Mesenchymal stem cell (in vitro differentiated cells and primary cell): ENCODE data around the gene RELT.

Source experiments
- DNase-seq: peaks from one replicate; pipeline ENCODE4 v3.0.0-alpha.2; 2013
- H2AFZ ChIP-seq: one replicate; pipeline ENCODE4 v1.6.1; 2013; ENCODE audit warnings: low read depth, mild to moderate bottlenecking, control low read depth, inconsistent platforms, low read length, moderate library complexity
- H2AK5ac ChIP-seq: 2 replicates; pipeline ENCODE4 v1.6.1; 2013; ENCODE audit warnings: low read length, moderate library complexity, mild to moderate bottlenecking, inconsistent platforms; ENCODE audit not compliant: severe bottlenecking
- H2BK120ac ChIP-seq: one replicate; pipeline ENCODE4 v1.6.1; 2013; ENCODE audit warnings: low read depth, mild to moderate bottlenecking, inconsistent platforms, low read length, moderate library complexity
- H2BK12ac ChIP-seq, 2 experiments: one replicate each; pipeline ENCODE4 v1.6.1; 2013; ENCODE audit warnings: inconsistent platforms in 2 of 2, low read length in 2 of 2, mild to moderate bottlenecking in 2 of 2, moderate library complexity in 2 of 2, control low read depth in 1 of 2
- H2BK15ac ChIP-seq: one replicate; pipeline ENCODE4 v1.6.1; 2013; ENCODE audit warnings: mild to moderate bottlenecking, low read depth, inconsistent platforms; ENCODE audit not compliant: poor library complexity, severe bottlenecking
- H2BK5ac ChIP-seq: 2 replicates; pipeline ENCODE4 v1.6.1; 2013; ENCODE audit warnings: low read depth, mild to moderate bottlenecking, low read length, control low read depth, inconsistent platforms; ENCODE audit not compliant: poor library complexity, severe bottlenecking
- H3K14ac ChIP-seq, 2 experiments: one replicate each; pipeline ENCODE4 v1.6.1; 2013; ENCODE audit warnings: inconsistent platforms in 2 of 2, low read length in 2 of 2, control low read depth in 1 of 2, mild to moderate bottlenecking in 1 of 2, moderate library complexity in 1 of 2
- H3K18ac ChIP-seq, 2 experiments: one replicate each; pipeline ENCODE4 v1.6.1; 2013; ENCODE audit warnings: inconsistent platforms in 2 of 2, low read length in 2 of 2, control low read depth in 1 of 2, low read depth in 1 of 2, mild to moderate bottlenecking in 1 of 2
- H3K23ac ChIP-seq, 2 experiments: one replicate each; pipeline ENCODE4 v1.6.1; 2013; ENCODE audit warnings: inconsistent platforms in 2 of 2, low read length in 2 of 2, mild to moderate bottlenecking in 2 of 2, moderate library complexity in 2 of 2, control low read depth in 1 of 2
- H3K27ac ChIP-seq: 2 replicates; pipeline ENCODE4 v1.5.1; 2013; ENCODE audit warnings: mild to moderate bottlenecking, moderate library complexity, low read length, control low read depth, inconsistent platforms; ENCODE audit not compliant: poor library complexity, severe bottlenecking
- H3K27me3 ChIP-seq, 2 experiments: 2 replicates each; pipeline versions ENCODE4 v1.6.1 to v1.7.0; 2013; ENCODE audit warnings: low read length in 2 of 2, mild to moderate bottlenecking in 2 of 2, moderate library complexity in 2 of 2, control low read depth in 1 of 2, inconsistent platforms in 1 of 2; ENCODE audit not compliant: control insufficient read depth in 1 of 2, insufficient read depth in 1 of 2
- H3K36me3 ChIP-seq, 2 experiments: 2 replicates each; pipeline versions ENCODE4 v1.6.1 to v1.7.0; 2013; ENCODE audit warnings: low read length in 2 of 2, control low read depth in 1 of 2, inconsistent platforms in 1 of 2, low read depth in 1 of 2, mild to moderate bottlenecking in 1 of 2; ENCODE audit not compliant: insufficient read depth in 2 of 2, control insufficient read depth in 1 of 2
- H3K4ac ChIP-seq, 2 experiments: one replicate each; pipeline ENCODE4 v1.6.1; 2013; ENCODE audit warnings: inconsistent platforms in 2 of 2, low read length in 2 of 2, mild to moderate bottlenecking in 2 of 2, moderate library complexity in 2 of 2, control low read depth in 1 of 2, low read depth in 1 of 2
- H3K4me1 ChIP-seq: 2 replicates; pipeline ENCODE4 v1.6.1; 2013; ENCODE audit warnings: low read depth, low read length, control low read depth; ENCODE audit not compliant: control insufficient read depth, insufficient read depth
- H3K4me2 ChIP-seq: 2 replicates; pipeline ENCODE4 v1.6.1; 2013; ENCODE audit warnings: low read length, mild to moderate bottlenecking, inconsistent platforms; ENCODE audit not compliant: poor library complexity, severe bottlenecking
- H3K4me3 ChIP-seq, 2 experiments: 2 replicates each; pipeline versions ENCODE4 v1.5.1 to v1.7.0; 2013; ENCODE audit warnings: low read length in 2 of 2, mild to moderate bottlenecking in 2 of 2, control low read depth in 1 of 2, low read depth in 1 of 2; ENCODE audit not compliant: insufficient read depth in 1 of 2
- H3K79me1 ChIP-seq: replicated peaks from 2 replicates; pipeline ENCODE4 v1.6.1; 2013; ENCODE audit warnings: mild to moderate bottlenecking, control low read depth, low read length, inconsistent platforms; ENCODE audit not compliant: poor library complexity, severe bottlenecking
- H3K9ac ChIP-seq: 2 replicates; pipeline ENCODE4 v1.7.0; 2013; ENCODE audit warnings: mild to moderate bottlenecking, low read length, moderate library complexity
- H3K9me3 ChIP-seq: 2 replicates; pipeline ENCODE4 v1.7.0; 2013; ENCODE audit warnings: mild to moderate bottlenecking, low read length; ENCODE audit not compliant: control insufficient read depth
- H4K8ac ChIP-seq: one replicate; pipeline ENCODE4 v1.6.1; 2013; ENCODE audit warnings: inconsistent platforms, mild to moderate bottlenecking, low read length, moderate library complexity
- H4K91ac ChIP-seq: one replicate; pipeline ENCODE4 v1.6.1; 2013; ENCODE audit warnings: mild to moderate bottlenecking, low read length, inconsistent platforms
- whole genome bisulfite sequencing: methylation state at CpG from one replicate; pipeline ENCODE4 v1.1.7; 2013; ENCODE audit warnings: mixed read lengths; 5-methylcytosine and 5-hydroxymethylcytosine counted together

The RELT gene

GRCh38 chr11:73386016-73386415, 9.8 kb downstream of the RELT start:
- Histone ChIP-seq H3K18ac (peak overlapping the region; percentile 57 to 64), H3K23ac (peak overlapping the region in 1 of 2 experiments; percentile 70), H3K4me1 (peaks cover 67% of the 10 kb centered on the region), H3K4me3 (no peak overlapping the region), H2BK5ac (no peak overlapping the region), H3K36me3 (peaks cover 0 to 10% of the 10 kb centered on the region in 2 experiments), H3K27ac (no peak overlapping the region), H2BK120ac (peak overlapping the region; percentile 73), H3K79me1 (peaks cover 54% of the 10 kb centered on the region), H4K91ac (peak overlapping the region; percentile 3), H2BK12ac (peak overlapping the region in 1 of 2 experiments; percentile 67), H4K8ac (peak overlapping the region; percentile 4), H3K4ac (peak overlapping the region in 1 of 2 experiments; percentile 53), H2BK15ac (no peak overlapping the region), H3K4me2 (no peak overlapping the region), H3K14ac (peak overlapping the region in 1 of 2 experiments; percentile 63), H2AK5ac (peak overlapping the region; percentile 37), H3K27me3 (no peaks in the 10 kb centered on the region), H3K9ac (no peak overlapping the region), H2AFZ (no peak overlapping the region), H3K9me3 (no peaks in the 10 kb centered on the region)
- WGBS: 83% methylated on average over 8 of the region's 8 CpGs
- no peak for DNase-seq

GRCh38 chr11:73386546-73386945, 10.3 kb downstream of the RELT start:
- peaks cover 67% of the 10 kb centered on the region for H3K4me1 ChIP-seq
- peak overlapping the region; percentile 66 for H4K8ac ChIP-seq
- peak overlapping the region; percentile 3 for H4K91ac ChIP-seq
- 96% methylated on average over 6 of the region's 8 CpGs for WGBS
- H3K4me3 ChIP-seq: no peak overlapping the region
- no peak overlapping the region for H2AK5ac ChIP-seq
- no peak overlapping the region for H3K4me2 ChIP-seq
- peaks cover 0 to 8% of the 10 kb centered on the region in 2 experiments for H3K36me3 ChIP-seq
- peaks cover 52% of the 10 kb centered on the region for H3K79me1 ChIP-seq
- H2AFZ ChIP-seq: no peak overlapping the region
- H2BK5ac ChIP-seq: no peak overlapping the region
- peak overlapping the region; percentile 73 for H2BK120ac ChIP-seq
- H2BK15ac ChIP-seq: no peak overlapping the region
- no peak overlapping the region for H3K27ac ChIP-seq
- peak overlapping the region in 1 of 2 experiments; percentile 63 for H3K14ac ChIP-seq
- no peaks in the 10 kb centered on the region for H3K27me3 ChIP-seq
- no peaks in the 10 kb centered on the region for H3K9me3 ChIP-seq
- peak overlapping the region in 1 of 2 experiments; percentile 32 for H3K4ac ChIP-seq
- H3K18ac ChIP-seq: peak overlapping the region; percentile 55 to 64
- no peak for DNase-seq
- peak overlapping the region in 1 of 2 experiments; percentile 67 for H2BK12ac ChIP-seq
- H3K9ac ChIP-seq: no peak overlapping the region
- peak overlapping the region in 1 of 2 experiments; percentile 70 for H3K23ac ChIP-seq

- DNase-seq: no peak
- Histone ChIP-seq H2BK5ac (no peak overlapping the region), H4K91ac (no peak overlapping the region), H3K27me3 (no peaks in the 10 kb centered on the region), H3K23ac (no peak overlapping the region), H3K4me2 (no peak overlapping the region), H3K14ac (peak overlapping the region in 1 of 2 experiments; percentile 44), H3K9ac (no peak overlapping the region), H2BK12ac (peak overlapping the region in 1 of 2 experiments; percentile 45), H3K4ac (peak overlapping the region in 1 of 2 experiments; percentile 30), H3K4me1 (peaks cover 65% of the 10 kb centered on the region), H4K8ac (no peak overlapping the region), H2AFZ (no peak overlapping the region), H3K4me3 (no peak overlapping the region), H2AK5ac (peak overlapping the region; percentile 67), H2BK15ac (peak overlapping the region; percentile 12), H3K36me3 (peaks cover 0 to 17% of the 10 kb centered on the region in 2 experiments), H3K27ac (no peak overlapping the region), H3K79me1 (peaks cover 44% of the 10 kb centered on the region), H3K9me3 (no peaks in the 10 kb centered on the region), H3K18ac (peak overlapping the region; percentile 4 to 69), H2BK120ac (no peak overlapping the region)
- 82% methylated on average over 21 of the region's 21 CpGs for WGBS
Observed at GRCh38 chr11:73387594-73388264, 11.5 kb downstream of the RELT start.

GRCh38 chr11:73388265-73389133, 12.3 kb downstream of the RELT start:
- no peak overlapping the region for H4K8ac ChIP-seq
- no peak overlapping the region for H3K4me2 ChIP-seq
- no peak overlapping the region for H4K91ac ChIP-seq
- peaks cover 43% of the 10 kb centered on the region for H3K79me1 ChIP-seq
- no peak overlapping the region for H3K4me3 ChIP-seq
- DNase-seq: no peak
- H3K27me3 ChIP-seq: no peaks in the 10 kb centered on the region
- H3K36me3 ChIP-seq: peaks cover 0 to 17% of the 10 kb centered on the region in 2 experiments
- H3K9me3 ChIP-seq: no peaks in the 10 kb centered on the region
- H2BK5ac ChIP-seq: no peak overlapping the region
- WGBS: 83% methylated on average over 23 of the region's 23 CpGs
- peak overlapping the region; percentile 27 for H2AK5ac ChIP-seq
- no peak overlapping the region for H2BK120ac ChIP-seq
- no peak overlapping the region for H2AFZ ChIP-seq
- H3K14ac ChIP-seq: peak overlapping the region in 1 of 2 experiments; percentile 44
- H3K4ac ChIP-seq: peak overlapping the region in 1 of 2 experiments; percentile 30
- H2BK15ac ChIP-seq: no peak overlapping the region
- H2BK12ac ChIP-seq: no peak overlapping the region
- no peak overlapping the region for H3K9ac ChIP-seq
- peaks cover 64% of the 10 kb centered on the region for H3K4me1 ChIP-seq
- peak overlapping the region in 1 of 2 experiments; percentile 46 for H3K18ac ChIP-seq
- H3K23ac ChIP-seq: no peak overlapping the region
- H3K27ac ChIP-seq: no peak overlapping the region
